Parathyroid adenoma (tissue), 2 donors: ENCODE data around the gene CAMK2D.

ENCODE experiments used
- H2AFZ ChIP-seq: fragments of 300-600 bp; sonication (generic); one replicate; pipeline ENCODE4 v1.7.0; 2017; ENCODE audit warnings: antibody characterized with exemption, mild to moderate bottlenecking
- H3K27ac ChIP-seq: fragments of 300-600 bp; sonication (generic); one replicate; pipeline ENCODE4 v1.7.0; 2017
- H3K27me3 ChIP-seq: fragments of 300-600 bp; sonication (generic); one replicate; pipeline ENCODE4 v1.7.0; 2017; ENCODE audit warnings: low read length; ENCODE audit not compliant: control insufficient read depth, insufficient read depth
- H3K36me3 ChIP-seq: fragments of 300-600 bp; sonication (generic); one replicate; pipeline ENCODE4 v1.7.0; 2017; ENCODE audit warnings: low read length; ENCODE audit not compliant: control insufficient read depth, insufficient read depth
- H3K4me1 ChIP-seq: fragments of 300-600 bp; sonication (generic); one replicate; pipeline ENCODE4 v1.7.0; 2017; ENCODE audit warnings: control low read depth
- H3K4me2 ChIP-seq: fragments of 300-600 bp; sonication (generic); one replicate; pipeline ENCODE4 v1.7.0; 2017; ENCODE audit warnings: low read length
- H3K4me3 ChIP-seq: fragments of 300-600 bp; sonication (generic); one replicate; pipeline ENCODE4 v1.7.0; 2017; ENCODE audit warnings: low read depth, low read length
- H3K79me2 ChIP-seq: fragments of 300-600 bp; sonication (generic); one replicate; pipeline ENCODE4 v1.7.0; 2017; ENCODE audit warnings: control low read depth
- H3K9ac ChIP-seq: fragments of 300-600 bp; sonication (generic); one replicate; pipeline ENCODE4 v1.7.0; 2017; ENCODE audit warnings: mild to moderate bottlenecking
- H3K9me3 ChIP-seq: fragments of 300-600 bp; sonication (generic); one replicate; pipeline ENCODE4 v1.7.0; 2017; ENCODE audit warnings: low read length; ENCODE audit not compliant: control insufficient read depth
- TF ChIP-seq, protein P1 (sequence below): fragments of 300-600 bp; sonication (generic); IDR thresholded peaks from one replicate; pipeline ENCODE4 v1.7.0; 2017; ENCODE audit warnings: antibody characterized with exemption, mild to moderate bottlenecking
- donor health status: primary hyperparathyroidism.

Gene CAMK2D

DNA sequence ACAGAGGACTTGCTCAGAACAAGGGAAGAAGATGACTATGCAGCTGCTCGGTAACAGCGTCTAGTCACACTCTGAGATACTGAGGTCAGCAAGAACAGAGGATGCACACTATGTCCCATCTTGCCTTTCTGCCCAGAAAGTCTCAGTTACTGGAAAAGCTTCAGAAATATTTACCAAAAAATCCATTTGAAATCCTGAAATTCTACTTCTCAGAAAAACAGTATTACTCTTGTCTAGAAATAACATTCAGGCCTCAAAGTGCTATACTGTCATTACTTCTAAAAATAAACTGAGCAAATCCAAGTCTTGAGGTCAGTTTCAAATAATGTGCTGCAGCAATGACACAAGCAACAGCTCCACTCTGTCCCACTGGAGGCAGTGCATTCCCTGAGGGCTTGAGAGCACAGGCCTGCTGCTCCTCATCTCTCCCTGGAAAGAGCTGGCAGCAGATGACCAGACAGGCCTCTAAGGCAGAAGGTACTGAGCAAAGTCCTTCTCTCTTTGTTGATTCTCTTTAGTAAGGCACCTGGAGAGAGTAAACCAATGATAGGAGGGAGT, 76.9 kb downstream of the CAMK2D start:
- Histone ChIP-seq H3K27me3 (no peaks in the 10 kb centered on the region), H3K4me1 (no peaks in the 10 kb centered on the region), H2AFZ (no peak overlapping the region), H3K79me2 (no peaks in the 10 kb centered on the region), H3K9ac (no peak overlapping the region), H3K4me3 (no peak overlapping the region), H3K9me3 (no peaks in the 10 kb centered on the region), H3K36me3 (no peaks in the 10 kb centered on the region), H3K4me2 (no peak overlapping the region), H3K27ac (peak overlapping the region; percentile 56)
- TF ChIP-seq, protein P1, sequence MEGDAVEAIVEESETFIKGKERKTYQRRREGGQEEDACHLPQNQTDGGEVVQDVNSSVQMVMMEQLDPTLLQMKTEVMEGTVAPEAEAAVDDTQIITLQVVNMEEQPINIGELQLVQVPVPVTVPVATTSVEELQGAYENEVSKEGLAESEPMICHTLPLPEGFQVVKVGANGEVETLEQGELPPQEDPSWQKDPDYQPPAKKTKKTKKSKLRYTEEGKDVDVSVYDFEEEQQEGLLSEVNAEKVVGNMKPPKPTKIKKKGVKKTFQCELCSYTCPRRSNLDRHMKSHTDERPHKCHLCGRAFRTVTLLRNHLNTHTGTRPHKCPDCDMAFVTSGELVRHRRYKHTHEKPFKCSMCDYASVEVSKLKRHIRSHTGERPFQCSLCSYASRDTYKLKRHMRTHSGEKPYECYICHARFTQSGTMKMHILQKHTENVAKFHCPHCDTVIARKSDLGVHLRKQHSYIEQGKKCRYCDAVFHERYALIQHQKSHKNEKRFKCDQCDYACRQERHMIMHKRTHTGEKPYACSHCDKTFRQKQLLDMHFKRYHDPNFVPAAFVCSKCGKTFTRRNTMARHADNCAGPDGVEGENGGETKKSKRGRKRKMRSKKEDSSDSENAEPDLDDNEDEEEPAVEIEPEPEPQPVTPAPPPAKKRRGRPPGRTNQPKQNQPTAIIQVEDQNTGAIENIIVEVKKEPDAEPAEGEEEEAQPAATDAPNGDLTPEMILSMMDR: no peak

DNA sequence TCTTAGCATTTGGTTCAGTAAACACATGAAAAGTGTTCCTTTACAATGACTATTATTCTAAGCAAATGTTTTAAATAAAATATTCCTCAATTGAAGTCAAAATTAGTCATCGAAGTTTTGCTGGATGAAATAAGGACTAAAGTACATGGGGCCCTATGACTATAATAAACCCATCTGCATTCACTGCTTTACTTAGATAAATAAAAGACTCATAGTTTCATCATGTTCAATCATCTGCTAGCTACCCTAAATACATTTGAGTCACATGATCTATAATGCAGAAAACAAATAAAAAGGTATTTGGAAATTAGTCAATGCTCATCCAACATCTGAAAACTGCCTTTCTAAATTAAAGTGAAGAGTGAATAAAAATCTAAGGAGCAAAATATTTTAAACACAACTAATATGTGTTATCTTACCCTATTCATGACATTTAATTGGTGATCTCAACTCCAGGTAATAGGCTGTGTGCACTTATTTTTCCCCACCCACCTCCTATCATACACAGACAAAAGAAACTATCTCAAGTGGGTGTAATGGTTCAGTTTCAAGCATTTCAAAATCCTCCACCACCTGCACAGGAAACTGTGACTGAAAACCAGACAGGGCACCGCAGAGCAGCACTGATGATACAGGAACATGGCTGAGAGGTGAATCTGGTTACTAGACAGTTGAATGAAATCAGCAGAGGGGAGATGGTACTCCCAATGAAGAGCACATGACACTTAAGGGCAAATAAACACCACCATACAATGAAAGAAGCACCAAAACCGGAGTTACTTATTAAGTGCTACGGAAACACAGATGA, 78.6 kb downstream of the CAMK2D start:
- Histone ChIP-seq H3K27me3 (no peaks in the 10 kb centered on the region), H3K36me3 (no peaks in the 10 kb centered on the region), H3K4me2 (no peak overlapping the region), H3K4me1 (no peaks in the 10 kb centered on the region), H3K9me3 (no peaks in the 10 kb centered on the region), H3K9ac (no peak overlapping the region), H3K4me3 (no peak overlapping the region), H3K27ac (peak overlapping the region; percentile 15), H3K79me2 (no peaks in the 10 kb centered on the region), H2AFZ (no peak overlapping the region)
- TF ChIP-seq, protein P1: no peak

DNA sequence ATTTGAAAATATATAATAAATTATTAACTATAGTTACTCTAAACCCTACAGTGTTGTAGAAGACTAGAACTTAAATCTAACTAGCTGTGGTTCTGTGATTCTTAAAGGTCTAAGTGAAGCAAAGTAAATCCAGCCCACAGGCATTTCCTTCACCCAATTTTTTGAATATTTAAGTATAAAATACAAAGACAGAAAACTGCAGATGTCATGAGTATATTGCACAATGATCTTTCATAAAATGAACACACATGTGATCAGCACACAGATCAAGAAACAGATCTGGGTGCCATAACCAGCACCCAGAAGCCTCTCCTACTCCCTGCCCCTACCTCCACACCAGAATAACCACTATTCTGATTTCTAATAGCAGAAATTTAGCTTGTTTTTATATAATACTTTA, 82.9 kb downstream of the CAMK2D start:
- TF ChIP-seq, protein P1: no peak
- H3K4me1 ChIP-seq: no peaks in the 10 kb centered on the region
- H3K9ac ChIP-seq: no peak overlapping the region
- H3K79me2 ChIP-seq: no peaks in the 10 kb centered on the region
- no peaks in the 10 kb centered on the region for H3K36me3 ChIP-seq
- H3K4me2 ChIP-seq: no peak overlapping the region
- H3K9me3 ChIP-seq: no peaks in the 10 kb centered on the region
- H3K27me3 ChIP-seq: no peaks in the 10 kb centered on the region
- H3K27ac ChIP-seq: no peak overlapping the region
- H2AFZ ChIP-seq: no peak overlapping the region
- H3K4me3 ChIP-seq: no peak overlapping the region

DNA sequence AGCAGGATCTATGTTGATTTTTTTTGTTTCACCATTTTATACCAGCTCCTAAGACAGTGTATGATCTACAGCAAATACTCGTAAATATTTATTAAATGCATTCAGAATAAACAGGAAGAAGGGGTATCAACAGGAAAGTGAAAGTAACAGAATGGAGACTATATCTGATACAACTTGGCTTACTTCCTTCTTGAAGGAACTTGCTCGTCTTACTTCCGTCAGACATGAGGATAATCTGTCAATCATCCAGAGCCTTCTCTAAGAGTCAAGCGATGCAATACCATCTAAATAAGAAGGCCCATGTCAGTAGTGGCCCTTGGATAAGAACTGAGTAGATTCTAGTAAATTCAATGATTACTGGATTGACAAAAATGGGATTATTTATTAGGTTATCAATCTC, 84.2 kb downstream of the CAMK2D start:
- no peak overlapping the region for H3K4me3 ChIP-seq

More for the DNA sequence above, 84.2 kb downstream of the CAMK2D start:
- no peak overlapping the region for H2AFZ ChIP-seq
- no peaks in the 10 kb centered on the region for H3K4me1 ChIP-seq
- no peaks in the 10 kb centered on the region for H3K27me3 ChIP-seq
- no peak overlapping the region for H3K4me2 ChIP-seq
- no peaks in the 10 kb centered on the region for H3K36me3 ChIP-seq
- no peak overlapping the region for H3K27ac ChIP-seq
- no peaks in the 10 kb centered on the region for H3K79me2 ChIP-seq
- no peak overlapping the region for H3K9ac ChIP-seq
- TF ChIP-seq, protein P1: no peak
- no peaks in the 10 kb centered on the region for H3K9me3 ChIP-seq
